ENCODE data around the gene CCDC54.

DNA sequence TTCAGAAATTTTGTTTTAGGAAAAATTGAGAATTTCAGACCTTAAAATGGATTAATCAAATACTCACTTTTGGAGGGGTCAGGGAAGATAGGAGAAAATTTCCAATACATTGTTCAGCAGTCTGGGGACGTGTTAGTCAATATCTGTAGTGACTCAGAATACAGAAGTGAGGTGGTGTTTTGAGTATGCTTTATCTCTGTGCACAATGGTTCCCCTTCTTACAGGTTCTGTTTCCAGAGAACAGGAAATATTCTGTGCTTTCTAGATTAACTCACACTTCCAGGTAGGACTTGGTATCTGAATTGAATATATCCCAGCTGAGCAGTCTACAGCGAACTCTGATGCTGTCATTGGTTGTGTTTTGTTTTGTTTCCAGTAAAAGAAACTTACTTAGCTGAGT lies 30.7 kb upstream of the CCDC54 start:
- TF ChIP-seq, protein P1, sequence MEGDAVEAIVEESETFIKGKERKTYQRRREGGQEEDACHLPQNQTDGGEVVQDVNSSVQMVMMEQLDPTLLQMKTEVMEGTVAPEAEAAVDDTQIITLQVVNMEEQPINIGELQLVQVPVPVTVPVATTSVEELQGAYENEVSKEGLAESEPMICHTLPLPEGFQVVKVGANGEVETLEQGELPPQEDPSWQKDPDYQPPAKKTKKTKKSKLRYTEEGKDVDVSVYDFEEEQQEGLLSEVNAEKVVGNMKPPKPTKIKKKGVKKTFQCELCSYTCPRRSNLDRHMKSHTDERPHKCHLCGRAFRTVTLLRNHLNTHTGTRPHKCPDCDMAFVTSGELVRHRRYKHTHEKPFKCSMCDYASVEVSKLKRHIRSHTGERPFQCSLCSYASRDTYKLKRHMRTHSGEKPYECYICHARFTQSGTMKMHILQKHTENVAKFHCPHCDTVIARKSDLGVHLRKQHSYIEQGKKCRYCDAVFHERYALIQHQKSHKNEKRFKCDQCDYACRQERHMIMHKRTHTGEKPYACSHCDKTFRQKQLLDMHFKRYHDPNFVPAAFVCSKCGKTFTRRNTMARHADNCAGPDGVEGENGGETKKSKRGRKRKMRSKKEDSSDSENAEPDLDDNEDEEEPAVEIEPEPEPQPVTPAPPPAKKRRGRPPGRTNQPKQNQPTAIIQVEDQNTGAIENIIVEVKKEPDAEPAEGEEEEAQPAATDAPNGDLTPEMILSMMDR (IDR thresholded peaks at IDR 0.05; ENCODE audit: borderline replicate concordance, extremely low read depth, low read length, poor library complexity, severe bottlenecking) = no peak
- no peak for TF ChIP-seq EZH2 (IDR thresholded peaks at IDR 0.05; ENCODE audit: borderline replicate concordance, low read depth, low read length, severe bottlenecking)

Data from DND-41 (cell line).